GM19455 (cell line): ENCODE measurements around the gene RPUSD1.
"Not testable (repeated sequence)": the region's sequence is repeated elsewhere in the genome, so short reads cannot be mapped to it uniquely, and the experiment has no call there.

ENCODE experiments used
- ATAC-seq: cut with Tn5 transposase; IDR thresholded peaks from one replicate; pipeline ENCODE4 v1.9.1; 2021; ENCODE audit not compliant: unreplicated experiment

The RPUSD1 gene, protein sequence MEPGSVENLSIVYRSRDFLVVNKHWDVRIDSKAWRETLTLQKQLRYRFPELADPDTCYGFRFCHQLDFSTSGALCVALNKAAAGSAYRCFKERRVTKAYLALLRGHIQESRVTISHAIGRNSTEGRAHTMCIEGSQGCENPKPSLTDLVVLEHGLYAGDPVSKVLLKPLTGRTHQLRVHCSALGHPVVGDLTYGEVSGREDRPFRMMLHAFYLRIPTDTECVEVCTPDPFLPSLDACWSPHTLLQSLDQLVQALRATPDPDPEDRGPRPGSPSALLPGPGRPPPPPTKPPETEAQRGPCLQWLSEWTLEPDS

DNA sequence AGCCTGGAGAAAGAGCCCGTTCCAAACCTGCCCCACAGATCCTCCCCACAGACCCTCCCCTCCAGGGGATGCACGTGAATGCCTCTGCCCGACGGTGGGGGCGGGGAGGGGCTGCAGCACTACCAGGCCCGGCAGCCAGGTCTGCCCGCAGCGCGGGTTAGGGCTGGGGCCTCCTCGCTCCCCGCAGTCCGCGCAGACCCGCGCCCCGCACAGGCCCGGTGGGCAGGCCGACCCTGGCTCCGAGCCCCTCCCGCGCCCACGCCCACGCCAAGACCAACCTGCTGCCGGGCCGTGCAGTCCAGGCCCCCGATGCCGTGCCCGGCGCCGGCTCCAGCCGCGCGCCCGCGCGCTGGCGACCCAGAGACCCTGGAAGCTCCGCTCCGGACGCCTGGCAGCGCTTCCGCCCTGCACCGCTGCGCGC lies at the start of gene RPUSD1:
Gene RPUSD1, minus strand, starts transcription at position 404 of the 421 bp plus-strand sequence. CDS start 644 bp downstream, outside the sequence.
- ATAC-seq, result no peak

DNA sequence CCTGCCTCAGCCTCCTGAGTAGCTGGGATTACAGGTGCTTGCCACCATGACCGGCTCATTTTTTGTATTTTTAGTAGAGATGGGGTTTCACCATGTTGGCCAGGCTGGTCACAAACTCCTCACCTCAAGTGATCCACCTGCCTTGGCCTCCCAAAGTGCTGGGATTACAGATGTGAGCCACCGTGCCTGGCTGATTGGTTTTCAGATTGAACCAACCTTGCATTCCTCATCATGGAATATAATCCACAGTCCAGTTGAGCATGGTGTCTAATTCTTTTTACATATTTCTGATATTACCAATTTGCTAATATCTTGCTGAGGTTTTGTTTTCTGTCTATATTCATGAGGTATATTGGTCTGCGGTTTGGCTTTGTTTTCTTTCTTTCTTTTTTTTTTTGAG lies 48.6 kb upstream of the RPUSD1 start:
- ATAC-seq, result not testable (repeated sequence)

- no peak for ATAC-seq
Observed at GRCh38 chr16:836221-836620, 48.0 kb upstream of the RPUSD1 start.

- ATAC-seq, result no peak
Observed at GRCh38 chr16:835373-835772, 47.2 kb upstream of the RPUSD1 start.

GRCh38 chr16:833411-833810 lies 45.2 kb upstream of the RPUSD1 start:
- ATAC-seq, result no peak

DNA sequence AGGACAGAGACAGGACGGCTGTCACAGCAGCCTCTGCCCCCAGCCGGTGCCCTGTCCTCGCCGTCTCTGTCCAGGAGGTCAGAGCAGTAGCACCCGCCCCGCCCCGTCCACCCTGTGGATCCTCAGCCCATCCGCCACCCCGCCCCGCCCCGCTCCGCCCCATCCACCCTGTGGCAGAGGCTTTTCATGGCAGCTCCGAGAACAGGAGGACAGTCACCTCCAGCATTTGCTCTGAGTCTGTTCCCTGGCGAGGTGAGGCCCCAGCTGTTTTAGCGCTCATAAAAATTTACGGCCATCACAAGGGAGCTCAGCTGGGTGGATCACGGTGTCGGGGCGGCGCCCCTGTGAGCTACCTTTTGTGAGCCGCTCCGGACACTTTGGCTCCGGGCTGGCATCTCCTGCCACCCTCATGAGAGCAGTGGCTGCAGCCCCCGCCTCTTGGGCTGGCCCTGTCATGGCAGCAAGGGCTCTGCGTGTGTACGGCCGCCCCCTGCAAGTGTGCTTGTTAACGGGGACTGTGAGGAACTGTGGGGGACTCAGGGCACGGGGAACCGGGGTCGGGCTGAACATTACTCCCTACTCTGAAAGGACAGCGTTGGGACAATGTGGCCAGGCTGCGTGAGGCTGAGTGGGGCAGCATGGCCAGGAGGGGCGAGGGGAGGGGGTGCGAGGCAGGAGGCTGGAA lies 44.6 kb upstream of the RPUSD1 start:
- no peak for ATAC-seq

- ATAC-seq, result no peak
Observed at GRCh38 chr16:831571-832413, 43.6 kb upstream of the RPUSD1 start.

DNA sequence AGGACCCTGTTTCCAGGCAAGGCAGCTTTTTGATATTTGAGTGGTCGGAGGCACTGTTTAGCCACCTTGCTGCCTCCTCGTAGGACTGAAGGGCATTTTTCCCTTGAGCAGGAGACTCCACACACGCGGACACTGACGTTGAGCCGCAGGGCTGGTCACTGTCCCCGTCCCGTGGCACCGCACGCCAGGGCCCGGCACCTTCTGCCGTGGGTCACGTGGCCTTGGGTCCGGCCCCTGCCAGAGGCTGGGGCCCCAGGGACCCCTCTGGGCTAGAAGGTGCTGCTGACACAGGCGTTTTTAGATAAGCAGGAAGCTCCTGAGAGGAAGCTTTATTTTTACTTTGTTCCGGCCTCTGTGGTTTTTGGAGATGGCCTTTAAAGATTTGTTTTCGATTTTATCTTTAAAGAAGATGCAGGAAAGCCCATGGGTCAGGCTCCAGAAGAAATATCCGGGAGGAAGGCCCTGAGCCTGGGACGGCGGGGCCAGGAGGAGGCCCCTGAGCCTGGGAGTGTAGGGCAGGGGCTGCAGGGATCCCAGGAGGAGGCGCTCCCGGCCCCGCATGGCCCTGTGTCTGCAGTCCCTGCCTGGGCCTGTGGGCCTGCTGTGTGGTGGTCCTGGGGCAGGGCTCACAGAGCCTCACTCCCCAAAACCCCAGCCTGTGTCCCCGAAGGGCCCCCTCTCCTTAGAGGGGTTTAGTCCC lies 42.8 kb upstream of the RPUSD1 start:
- no peak for ATAC-seq

DNA sequence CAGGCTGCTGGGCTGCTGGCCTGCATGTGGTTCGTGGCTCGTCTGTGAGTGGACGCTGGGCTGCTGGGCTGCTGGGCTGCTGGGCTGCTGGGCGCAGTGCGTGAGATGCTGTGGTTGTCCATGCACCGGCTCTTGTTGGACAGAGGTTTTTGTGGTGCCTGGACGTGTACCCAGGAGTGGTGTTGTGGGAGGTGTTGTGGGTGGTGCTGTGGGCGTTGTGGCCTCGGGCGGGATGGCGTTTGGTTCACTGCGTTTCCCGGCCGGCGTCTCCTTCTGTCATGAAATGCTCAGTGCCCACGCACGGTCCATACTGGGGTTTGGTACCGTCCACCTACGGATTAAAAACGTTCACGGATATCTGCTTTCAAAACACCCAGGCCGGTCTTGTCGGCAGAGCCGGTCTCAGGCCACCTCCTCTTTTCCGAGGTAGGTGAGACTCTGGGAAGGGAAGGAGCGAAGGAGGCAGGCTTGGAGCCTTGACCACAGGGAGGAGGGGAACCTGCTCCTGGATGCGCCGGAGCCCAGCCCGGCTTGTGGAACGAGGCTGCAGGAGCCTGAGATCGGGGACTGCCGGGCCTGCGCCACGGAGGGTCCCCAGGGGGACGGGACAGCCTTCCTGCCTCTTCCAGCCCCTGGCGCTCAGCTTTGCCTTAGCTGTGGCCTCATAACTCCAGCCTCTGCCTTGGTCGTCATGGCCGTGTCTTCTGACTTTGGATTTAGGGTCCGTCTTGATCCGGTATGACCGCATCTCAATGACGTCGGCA lies 42.1 kb upstream of the RPUSD1 start:
- ATAC-seq, result no peak

DNA sequence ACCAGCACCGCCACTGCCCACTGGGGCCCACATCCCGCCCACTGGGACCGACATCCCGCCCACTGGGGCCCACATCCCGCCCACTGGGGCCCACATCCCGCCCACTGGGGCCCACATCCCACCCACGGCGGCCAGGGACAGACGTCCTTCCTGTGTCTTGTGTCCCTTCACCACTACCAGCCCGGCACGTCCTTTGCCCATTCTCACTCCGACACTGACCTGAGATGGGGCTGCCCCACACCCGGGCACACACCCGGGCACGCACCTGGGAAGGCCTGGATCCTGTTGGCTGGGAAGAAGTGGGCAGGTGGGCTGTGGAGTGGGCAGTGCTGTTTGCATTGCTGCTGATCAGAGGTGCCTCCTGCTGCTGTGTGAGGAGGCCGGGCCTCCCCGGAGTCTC lies 40.7 kb upstream of the RPUSD1 start:
- ATAC-seq, result no peak

- no peak for ATAC-seq
Observed at GRCh38 chr16:827513-827912, 39.3 kb upstream of the RPUSD1 start.

DNA sequence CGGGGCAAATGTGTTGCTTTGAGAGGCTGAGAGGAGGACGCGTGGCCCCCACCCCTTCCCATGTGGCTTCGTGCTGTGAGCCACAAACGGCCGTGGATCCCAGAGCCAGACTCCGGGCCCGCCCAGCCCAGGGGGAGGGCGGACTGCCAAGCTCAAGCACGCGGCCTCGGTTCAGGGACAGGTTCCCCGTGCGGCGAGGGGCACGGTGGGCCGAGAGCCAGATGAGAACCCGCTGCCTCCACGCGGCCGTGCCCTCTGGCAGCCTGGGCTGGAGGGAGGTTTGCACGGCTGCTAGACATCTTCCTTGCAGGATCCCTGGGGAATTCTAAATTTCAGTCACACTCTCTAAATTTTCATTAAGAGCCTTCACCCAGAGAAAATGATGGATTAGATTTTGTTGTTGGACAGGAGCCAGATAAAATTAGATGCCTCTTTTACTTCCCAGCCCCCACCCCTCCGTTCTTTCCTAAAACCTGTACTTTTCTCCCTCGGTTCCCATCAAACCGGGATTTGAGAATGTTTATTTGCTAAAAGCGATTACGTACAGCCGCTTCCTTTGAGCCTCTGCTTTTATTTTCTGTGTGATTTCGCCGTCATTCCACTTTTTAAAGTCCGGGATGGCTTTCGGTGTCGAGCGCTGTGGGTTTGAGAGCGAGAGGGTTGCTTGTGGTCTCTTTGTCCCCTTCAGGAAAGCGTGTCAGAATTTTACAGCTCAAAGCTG lies 37.3 kb upstream of the RPUSD1 start:
- no peak for ATAC-seq

- ATAC-seq, result no peak
Observed at GRCh38 chr16:824601-825000, 36.4 kb upstream of the RPUSD1 start.

GRCh38 chr16:824194-824593 lies 36.0 kb upstream of the RPUSD1 start:
- no peak for ATAC-seq

- no peak for ATAC-seq
Observed at GRCh38 chr16:822909-823297, 34.7 kb upstream of the RPUSD1 start.

DNA sequence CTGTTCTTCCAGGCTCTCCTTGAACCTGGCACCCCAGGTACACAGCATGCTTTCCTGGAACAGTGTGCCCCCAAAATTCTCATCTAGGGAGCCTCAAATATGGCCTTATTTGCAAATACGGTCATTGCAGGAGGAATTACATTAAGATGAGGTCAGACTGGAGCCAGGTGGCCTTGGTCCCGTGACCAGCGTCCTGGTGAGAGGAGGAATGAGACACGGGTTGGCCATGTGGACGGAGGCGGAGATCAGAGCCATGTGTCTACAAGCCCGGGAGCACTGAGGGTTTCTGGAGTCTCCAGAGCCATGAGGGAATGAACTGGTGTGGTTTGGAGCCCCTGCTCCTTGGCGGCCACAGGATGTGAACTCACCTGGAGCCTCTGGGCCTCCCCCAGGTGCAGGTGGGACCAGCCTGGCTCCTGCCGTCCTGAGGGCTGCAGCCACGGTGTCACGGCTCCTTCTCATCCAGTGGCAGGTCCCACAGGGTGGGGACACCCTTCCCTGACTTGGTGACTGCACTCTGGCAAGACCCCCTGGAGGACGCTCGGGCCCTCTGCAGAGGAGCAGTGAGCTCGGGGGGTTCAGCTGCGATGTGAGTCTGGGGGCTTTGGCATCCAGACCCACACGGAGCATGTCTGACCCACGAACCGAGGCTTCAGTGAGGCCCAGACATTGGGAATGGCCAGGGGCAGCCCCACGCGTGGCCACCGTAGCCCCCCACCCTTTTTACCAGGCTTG lies 34.2 kb upstream of the RPUSD1 start:
- no peak for ATAC-seq

DNA sequence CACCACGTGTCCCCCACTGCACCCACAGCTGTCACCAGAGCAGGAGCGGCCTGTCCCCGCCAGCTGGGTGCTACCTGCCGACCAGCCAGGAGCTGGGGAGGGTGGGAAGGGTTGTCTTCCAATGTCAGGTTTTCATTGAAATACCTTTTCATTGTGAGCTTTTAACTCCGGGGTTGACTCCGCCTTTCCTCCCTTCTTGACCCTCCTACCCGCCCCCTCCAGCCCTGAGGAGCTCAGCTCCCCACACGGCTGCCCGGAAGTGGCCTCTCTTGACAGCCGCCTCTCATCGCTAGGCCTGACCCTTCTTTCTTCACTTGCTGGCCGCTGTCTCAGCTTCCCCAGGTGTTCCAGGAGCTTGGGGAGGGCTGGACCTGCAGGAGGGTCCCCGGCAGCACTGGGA lies 33.6 kb upstream of the RPUSD1 start:
- ATAC-seq, result no peak

- ATAC-seq, result no peak
Observed at GRCh38 chr16:820748-821147, 32.6 kb upstream of the RPUSD1 start.

GRCh38 chr16:820044-820408 lies 31.8 kb upstream of the RPUSD1 start:
- not testable (repeated sequence) for ATAC-seq
